ENCODE measurements around the gene ARHGEF4. TPM values are rescaled to one million over a fixed set of nuclear protein-coding genes. Genes with fewer than 3 reads are reported as not detected.

ARHGEF4 gene
- total RNA-seq, 1 experiment from 2014 or later = 20.0 TPM

DNA sequence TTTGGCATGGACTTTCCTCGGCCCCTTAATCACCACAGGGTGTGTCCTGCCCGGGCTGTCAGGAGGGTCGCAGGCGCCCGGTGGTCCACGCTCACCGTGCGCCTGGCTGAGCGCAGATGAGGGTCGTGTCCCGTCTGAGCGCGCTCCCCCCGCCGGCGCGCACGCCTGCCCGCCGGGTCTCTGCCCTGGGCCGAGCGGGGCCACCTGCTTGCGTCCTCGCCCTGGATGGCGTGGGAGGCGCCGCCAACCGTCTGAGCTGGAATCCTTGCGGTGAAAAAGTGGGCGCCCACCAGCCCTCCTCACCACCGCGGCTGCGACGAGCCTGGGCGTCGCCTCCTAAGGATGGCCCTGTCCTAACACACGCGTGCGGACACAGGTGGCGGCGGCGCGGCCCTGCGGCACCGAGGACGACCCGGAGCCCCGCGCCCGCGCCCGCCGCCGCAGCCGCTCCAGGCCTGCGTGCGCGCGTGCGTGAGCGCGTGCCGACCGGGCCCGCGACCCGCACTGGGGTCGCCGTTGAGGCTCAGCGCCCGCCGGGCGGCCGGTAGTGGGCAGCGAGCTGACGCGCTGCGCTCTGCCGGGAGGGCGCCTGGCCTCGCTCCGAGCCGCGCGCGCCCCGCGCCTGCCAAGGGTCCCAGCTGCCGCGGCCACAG is 126.6 kb downstream of the ARHGEF4 start:
- no peak overlapping the region for H3K4me2 ChIP-seq
- intact Hi-C loops (cut with micrococcal nuclease; ENCODE audit: unreplicated experiment) = no loop called here
- H4K20me1 ChIP-seq (ENCODE audit: insufficient read depth) = no peaks in the 10 kb centered on the region
- no peaks in the 10 kb centered on the region for H3K36me3 ChIP-seq (ENCODE audit: low read depth)
- TF ChIP-seq, protein P1, sequence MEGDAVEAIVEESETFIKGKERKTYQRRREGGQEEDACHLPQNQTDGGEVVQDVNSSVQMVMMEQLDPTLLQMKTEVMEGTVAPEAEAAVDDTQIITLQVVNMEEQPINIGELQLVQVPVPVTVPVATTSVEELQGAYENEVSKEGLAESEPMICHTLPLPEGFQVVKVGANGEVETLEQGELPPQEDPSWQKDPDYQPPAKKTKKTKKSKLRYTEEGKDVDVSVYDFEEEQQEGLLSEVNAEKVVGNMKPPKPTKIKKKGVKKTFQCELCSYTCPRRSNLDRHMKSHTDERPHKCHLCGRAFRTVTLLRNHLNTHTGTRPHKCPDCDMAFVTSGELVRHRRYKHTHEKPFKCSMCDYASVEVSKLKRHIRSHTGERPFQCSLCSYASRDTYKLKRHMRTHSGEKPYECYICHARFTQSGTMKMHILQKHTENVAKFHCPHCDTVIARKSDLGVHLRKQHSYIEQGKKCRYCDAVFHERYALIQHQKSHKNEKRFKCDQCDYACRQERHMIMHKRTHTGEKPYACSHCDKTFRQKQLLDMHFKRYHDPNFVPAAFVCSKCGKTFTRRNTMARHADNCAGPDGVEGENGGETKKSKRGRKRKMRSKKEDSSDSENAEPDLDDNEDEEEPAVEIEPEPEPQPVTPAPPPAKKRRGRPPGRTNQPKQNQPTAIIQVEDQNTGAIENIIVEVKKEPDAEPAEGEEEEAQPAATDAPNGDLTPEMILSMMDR (conservative IDR thresholded peaks at IDR 0.05) = no peak
- no peak for TF ChIP-seq EZH2 (IDR thresholded peaks at IDR 0.05; ENCODE audit: low read depth)
- H3K27ac ChIP-seq = no peak overlapping the region
- H2AFZ ChIP-seq = no peak overlapping the region
- POLR2A ChIA-PET (ENCODE audit: unreplicated experiment) = no interaction called here
- no peak for DNase-seq
- BruUV-seq (replicated peaks) = no TSS peak
- H3K4me3 ChIP-seq = no peak overlapping the region
- H3K4me1 ChIP-seq (replicated peaks; ENCODE audit: insufficient read depth) = no peaks in the 10 kb centered on the region
- H3K9me2 ChIP-seq (ENCODE audit: insufficient read depth) = no peaks in the 10 kb centered on the region
- no peaks in the 10 kb centered on the region for H3F3A ChIP-seq (ENCODE audit: insufficient read depth, low read depth)
- no peaks in the 10 kb centered on the region for H3K79me2 ChIP-seq (ENCODE audit: low read depth)
- H3K27me3 ChIP-seq (ENCODE audit: insufficient read depth, low read depth) = no peaks in the 10 kb centered on the region
- CTCF ChIA-PET = no interaction called here
- H3K9me3 ChIP-seq (ENCODE audit: insufficient read depth, low read depth) = no peaks in the 10 kb centered on the region

DNA sequence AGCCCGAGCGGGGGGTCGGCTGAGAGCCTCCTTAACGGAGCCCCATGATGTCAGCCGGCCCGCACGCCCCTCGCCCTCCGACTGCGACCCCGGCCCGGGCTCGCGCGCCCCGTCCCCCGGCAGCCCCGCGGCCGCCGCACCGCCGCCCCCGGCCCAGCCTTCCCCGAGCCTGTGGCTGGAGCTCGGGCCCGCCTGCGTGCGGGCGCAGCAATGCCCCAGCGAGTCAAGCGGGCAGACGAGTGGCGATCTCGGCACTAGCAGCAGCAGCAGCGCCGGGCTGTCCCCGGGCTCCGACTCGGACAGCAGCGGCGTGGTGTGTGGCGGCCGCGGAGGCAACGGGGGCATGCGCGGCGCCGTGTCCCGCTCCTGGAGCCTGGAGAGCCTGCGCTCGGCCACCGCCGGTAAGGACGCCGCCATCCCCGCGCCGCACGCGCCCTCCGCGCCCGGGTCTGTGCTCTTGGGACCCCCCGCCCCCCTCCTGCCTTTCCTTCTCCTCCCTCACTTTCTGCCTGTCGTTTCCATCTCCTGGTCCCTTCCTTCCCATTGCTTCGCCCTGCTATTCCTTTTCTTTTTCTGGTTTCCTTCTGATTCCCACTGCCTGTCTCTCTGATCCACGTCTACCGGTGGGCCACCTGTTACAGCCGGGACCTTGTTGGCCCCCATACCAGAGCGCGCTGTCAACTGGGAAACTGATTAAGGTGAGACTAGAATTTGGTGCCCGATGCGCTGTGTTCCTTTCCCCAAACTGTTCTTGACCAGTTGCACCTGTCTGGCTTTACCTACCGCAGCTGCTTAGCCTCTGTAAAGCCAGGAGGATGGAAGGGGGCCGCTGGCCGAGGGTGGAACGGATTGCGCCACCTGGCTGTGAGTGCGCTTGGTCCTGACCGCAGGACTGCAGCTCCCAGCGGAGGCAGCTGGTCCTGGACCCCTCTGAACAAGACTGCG is 127.4 kb downstream of the ARHGEF4 start:
- POLR2A ChIA-PET (ENCODE audit: unreplicated experiment) = no interaction called here
- no peaks in the 10 kb centered on the region for H3K4me1 ChIP-seq (replicated peaks; ENCODE audit: insufficient read depth)
- H3F3A ChIP-seq (ENCODE audit: insufficient read depth, low read depth) = no peaks in the 10 kb centered on the region
- BruUV-seq (replicated peaks) = no TSS peak
- CTCF ChIA-PET = no interaction called here
- no peak overlapping the region for H2AFZ ChIP-seq
- H3K36me3 ChIP-seq (ENCODE audit: low read depth) = no peaks in the 10 kb centered on the region
- no peaks in the 10 kb centered on the region for H3K9me3 ChIP-seq (ENCODE audit: insufficient read depth, low read depth)
- no peak for DNase-seq
- no peaks in the 10 kb centered on the region for H3K27me3 ChIP-seq (ENCODE audit: insufficient read depth, low read depth)
- H3K79me2 ChIP-seq (ENCODE audit: low read depth) = no peaks in the 10 kb centered on the region
- TF ChIP-seq, protein P1 (conservative IDR thresholded peaks at IDR 0.05) = no peak
- no peak for TF ChIP-seq EZH2 (IDR thresholded peaks at IDR 0.05; ENCODE audit: low read depth)
- intact Hi-C loops (cut with micrococcal nuclease; ENCODE audit: unreplicated experiment) = no loop called here
- H3K9me2 ChIP-seq (ENCODE audit: insufficient read depth) = no peaks in the 10 kb centered on the region
- no peak overlapping the region for H3K4me2 ChIP-seq
- H3K27ac ChIP-seq = no peak overlapping the region
- H4K20me1 ChIP-seq (ENCODE audit: insufficient read depth) = no peaks in the 10 kb centered on the region
- H3K4me3 ChIP-seq = no peak overlapping the region

DNA sequence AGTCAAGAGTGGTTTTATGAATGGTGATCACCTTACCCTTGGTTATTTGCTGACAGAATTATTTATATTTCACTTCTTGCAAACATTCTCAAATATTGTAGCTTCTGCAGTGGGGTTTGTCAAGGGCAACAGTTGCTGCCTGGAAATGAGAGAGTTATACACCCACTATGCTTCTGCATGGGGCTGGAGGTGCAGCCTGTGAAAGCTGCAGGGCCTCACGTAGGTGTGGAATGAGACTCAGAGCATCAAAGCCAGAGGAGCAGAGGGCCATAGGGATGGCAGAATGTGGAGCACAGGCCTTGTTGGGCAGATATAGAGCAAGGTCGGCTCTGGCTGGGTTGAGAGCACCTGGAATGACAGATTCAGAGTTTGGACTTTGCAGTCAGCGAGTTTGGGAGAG is 128.2 kb downstream of the ARHGEF4 start:
- Histone ChIP-seq H3K4me2 (no peak overlapping the region), H2AFZ (no peak overlapping the region), H3K4me1 (replicated peaks; ENCODE audit: insufficient read depth) (no peaks in the 10 kb centered on the region), H3K9me2 (ENCODE audit: insufficient read depth) (no peaks in the 10 kb centered on the region), H4K20me1 (ENCODE audit: insufficient read depth) (no peaks in the 10 kb centered on the region; the same call in 1 of the 2 replicates), H3K9me3 (ENCODE audit: insufficient read depth, low read depth) (no peaks in the 10 kb centered on the region), H3K27ac (no peak overlapping the region), H3K36me3 (ENCODE audit: low read depth) (no peaks in the 10 kb centered on the region), H3K4me3 (no peak overlapping the region), H3F3A (ENCODE audit: insufficient read depth, low read depth) (no peaks in the 10 kb centered on the region), H3K27me3 (ENCODE audit: insufficient read depth, low read depth) (no peaks in the 10 kb centered on the region), H3K79me2 (ENCODE audit: low read depth) (no peaks in the 10 kb centered on the region)
- TF ChIP-seq, protein P1 (conservative IDR thresholded peaks at IDR 0.05) = no peak
- no peak for TF ChIP-seq EZH2 (IDR thresholded peaks at IDR 0.05; ENCODE audit: low read depth)
- ChIA-PET POLR2A (ENCODE audit: unreplicated experiment) (no interaction called here), CTCF (no interaction called here)
- DNase-seq = no peak
- intact Hi-C loops (cut with micrococcal nuclease; ENCODE audit: unreplicated experiment) = no loop called here
- no TSS peak for BruUV-seq (replicated peaks)
